ENCODE measurements around the gene SEMA4B.

Gene SEMA4B, protein sequence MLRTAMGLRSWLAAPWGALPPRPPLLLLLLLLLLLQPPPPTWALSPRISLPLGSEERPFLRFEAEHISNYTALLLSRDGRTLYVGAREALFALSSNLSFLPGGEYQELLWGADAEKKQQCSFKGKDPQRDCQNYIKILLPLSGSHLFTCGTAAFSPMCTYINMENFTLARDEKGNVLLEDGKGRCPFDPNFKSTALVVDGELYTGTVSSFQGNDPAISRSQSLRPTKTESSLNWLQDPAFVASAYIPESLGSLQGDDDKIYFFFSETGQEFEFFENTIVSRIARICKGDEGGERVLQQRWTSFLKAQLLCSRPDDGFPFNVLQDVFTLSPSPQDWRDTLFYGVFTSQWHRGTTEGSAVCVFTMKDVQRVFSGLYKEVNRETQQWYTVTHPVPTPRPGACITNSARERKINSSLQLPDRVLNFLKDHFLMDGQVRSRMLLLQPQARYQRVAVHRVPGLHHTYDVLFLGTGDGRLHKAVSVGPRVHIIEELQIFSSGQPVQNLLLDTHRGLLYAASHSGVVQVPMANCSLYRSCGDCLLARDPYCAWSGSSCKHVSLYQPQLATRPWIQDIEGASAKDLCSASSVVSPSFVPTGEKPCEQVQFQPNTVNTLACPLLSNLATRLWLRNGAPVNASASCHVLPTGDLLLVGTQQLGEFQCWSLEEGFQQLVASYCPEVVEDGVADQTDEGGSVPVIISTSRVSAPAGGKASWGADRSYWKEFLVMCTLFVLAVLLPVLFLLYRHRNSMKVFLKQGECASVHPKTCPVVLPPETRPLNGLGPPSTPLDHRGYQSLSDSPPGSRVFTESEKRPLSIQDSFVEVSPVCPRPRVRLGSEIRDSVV

GRCh38 chr15:90201130-90201943 lies at the start of gene SEMA4B:
TSS of gene SEMA4B (plus strand) at chr15:90201330. CDS start at chr15:90201579, 249 bp downstream.
- in situ Hi-C loops (cut with MboI; ENCODE audit: low sequenced_read_pairs) = no loop called here

DNA sequence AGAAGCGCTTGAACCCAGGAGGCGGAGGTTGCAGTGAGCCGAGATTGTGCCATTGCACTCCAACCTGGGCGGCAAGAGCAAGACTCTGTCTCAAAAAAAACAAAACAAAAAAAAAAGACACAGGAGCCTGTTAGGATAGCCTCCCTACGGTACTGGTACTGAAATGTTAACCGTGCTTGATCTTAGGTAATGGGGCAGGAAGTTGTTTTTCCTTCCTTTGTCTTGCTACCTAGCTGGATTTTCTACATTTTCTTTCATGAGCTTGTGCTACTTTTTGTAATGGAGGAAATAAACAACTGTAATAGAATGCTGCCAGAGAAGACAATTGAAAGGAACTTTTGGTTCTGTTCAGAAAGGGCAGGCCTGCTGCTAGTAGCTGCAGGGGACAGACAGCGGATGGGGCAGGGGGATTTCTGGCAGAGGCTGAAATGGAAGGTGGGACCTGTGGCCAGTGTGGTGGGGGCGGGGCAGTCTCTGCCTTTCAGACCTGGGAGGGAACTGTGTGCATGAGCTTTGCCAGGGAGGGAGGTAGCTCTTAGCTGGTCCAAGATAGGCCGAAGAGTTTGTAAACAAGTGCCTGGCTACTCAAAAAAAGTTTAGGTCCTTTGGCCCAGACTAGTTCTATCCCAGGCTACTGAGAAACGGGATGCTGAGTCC lies 49.0 kb upstream of the SEMA4B start:
- in situ Hi-C loops (cut with MboI; ENCODE audit: low sequenced_read_pairs) = no loop called here

GRCh38 chr15:90153658-90154057 lies 47.5 kb upstream of the SEMA4B start:
- in situ Hi-C loops (cut with MboI; ENCODE audit: low sequenced_read_pairs) = no loop called here

DNA sequence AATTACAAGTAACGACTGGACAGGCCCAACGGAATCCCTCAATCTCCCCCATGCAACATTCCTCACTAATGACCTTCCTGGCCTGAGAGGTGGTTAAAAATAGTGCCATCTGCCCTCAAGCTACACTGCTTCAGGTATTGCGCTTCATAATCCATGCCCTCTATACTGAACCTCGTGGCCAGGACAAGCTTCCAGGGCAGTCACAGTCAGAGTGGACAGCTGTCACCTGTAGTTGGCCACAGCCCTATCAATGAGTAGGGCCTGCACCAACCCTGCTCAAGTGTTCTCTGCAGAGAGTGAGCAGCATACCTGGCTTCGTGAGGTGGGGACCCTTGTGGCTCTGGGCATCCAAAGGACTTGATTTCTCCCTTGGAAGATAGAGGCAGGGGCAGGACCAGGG lies 46.9 kb upstream of the SEMA4B start:
- in situ Hi-C loops (cut with MboI; ENCODE audit: low sequenced_read_pairs) = no loop called here

DNA sequence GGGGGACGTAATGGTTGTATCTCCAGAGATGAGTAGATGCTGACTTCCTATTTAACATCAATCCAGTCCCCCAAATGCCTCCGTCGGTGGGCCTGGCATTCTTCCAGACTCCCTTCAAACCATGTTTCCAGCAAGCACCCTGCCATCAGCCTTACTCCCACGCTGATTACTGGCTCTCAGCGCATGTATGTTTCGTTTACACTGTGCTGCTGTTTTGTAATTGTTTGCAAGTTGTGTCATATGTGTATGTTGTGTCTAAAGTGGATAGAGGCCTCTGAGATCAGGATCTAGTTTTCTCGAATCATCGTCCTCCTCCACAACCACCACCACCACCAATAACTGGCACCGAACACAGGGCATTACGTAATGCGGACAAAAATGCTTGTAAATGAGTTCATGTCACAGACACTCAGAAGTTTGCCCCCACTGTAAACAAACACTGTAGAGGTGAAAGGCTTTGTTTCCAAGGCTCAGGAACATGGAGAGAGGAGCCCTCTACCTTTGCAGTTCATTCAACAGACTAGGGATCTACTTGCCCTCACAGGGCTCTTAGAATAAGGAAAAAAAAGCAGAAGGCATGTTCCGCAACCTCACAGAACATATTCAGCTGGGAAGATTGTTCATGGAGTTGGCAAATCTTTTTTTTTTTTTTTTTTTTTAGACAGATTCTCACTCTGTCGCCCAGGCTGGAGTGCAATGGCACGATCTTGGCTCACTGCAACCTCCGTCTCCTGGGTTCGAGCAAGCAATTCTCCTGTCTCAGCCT lies 46.1 kb upstream of the SEMA4B start:
- in situ Hi-C loops (cut with MboI; ENCODE audit: low sequenced_read_pairs) = no loop called here

DNA sequence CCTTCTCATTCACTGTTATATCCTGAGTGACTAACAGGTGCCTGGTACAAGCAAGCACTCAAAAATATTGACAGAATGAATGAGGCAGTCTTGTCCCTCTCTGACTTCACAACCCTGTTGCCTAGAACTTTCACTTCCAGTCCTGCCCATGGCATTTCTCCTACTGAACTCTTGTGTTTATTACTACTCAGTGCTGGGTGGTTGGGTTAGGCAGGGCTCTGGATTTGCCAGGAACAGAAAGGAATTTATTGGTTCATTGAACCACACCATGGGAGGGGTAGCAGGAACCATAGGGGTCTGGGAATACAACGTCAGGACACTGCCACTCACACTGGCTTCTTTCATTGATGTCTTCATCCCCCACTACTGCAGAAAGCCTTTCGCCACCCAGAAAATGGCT lies 41.9 kb upstream of the SEMA4B start:
- in situ Hi-C loops (cut with MboI; ENCODE audit: low sequenced_read_pairs) = no loop called here

DNA sequence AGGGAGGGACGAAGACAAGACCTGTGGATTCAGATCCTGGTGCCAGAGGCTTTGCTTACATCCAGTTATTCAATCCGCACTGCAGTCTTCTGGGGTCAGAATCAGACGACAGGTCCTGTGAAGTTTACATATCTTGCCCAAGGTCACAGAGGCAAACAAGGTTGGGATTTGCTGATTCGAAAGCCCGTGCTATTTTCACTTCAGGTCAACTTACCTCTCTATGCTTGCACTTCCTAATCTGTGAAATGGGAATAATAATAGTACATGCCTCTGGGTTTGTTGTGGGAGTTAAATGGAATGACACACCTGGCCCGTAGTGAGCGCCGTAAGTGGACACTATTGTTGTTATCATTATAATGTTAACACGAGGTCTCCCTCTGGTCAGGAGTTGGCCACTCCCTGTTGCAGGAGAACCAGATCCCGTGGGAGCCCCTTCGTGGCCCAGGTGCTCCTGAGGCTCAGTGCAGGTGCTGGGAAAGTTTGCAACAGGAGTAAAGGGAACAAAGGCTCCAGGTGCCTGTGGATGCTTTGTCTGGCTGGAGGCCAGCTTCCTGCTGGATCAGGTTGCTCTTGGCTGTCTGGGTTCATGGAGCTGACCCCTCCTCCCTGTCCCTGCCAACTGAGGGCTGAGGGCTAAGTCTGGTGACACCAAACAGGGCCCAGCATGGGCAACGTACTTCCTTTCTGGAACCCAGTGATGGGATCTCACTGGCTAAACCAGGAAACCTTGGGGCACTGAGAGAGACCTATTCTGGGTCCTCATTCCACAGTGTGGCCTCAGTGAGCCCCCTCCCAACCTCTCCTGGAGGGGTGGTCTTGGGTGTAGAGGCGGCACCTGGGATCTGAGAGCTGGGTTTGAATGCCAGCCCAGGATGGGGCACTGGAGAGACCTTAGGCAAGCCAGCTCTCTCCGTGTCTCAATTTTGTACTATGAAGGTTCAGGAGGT lies 40.1 kb upstream of the SEMA4B start:
- in situ Hi-C loops (cut with MboI; ENCODE audit: low sequenced_read_pairs) = loop anchor here (10.0 kb wide), 1 partner anchor 64 kb away; no protein-coding TSS in a partner anchor

DNA sequence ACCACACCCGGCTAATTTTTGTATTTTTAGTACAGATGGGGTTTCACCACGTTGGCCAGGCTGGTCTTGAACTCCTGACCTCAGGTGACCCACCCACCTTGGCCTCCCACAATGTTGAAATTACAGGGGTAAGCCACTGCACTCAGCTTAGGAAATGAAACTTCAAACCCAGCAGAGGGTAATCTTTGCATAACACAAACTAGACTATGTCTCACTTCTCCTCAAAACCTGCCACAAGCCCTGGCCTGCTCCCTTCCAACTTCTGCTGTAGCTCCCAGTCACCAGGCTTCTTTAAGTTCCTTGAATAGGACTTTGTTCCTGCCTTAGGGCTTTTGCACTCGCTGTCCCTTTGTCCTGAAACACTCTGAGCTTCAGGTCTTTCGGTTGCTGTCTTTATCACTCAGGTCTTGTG lies 39.2 kb upstream of the SEMA4B start:
- in situ Hi-C loops (cut with MboI; ENCODE audit: low sequenced_read_pairs) = loop anchor here (10.0 kb wide), 1 partner anchor 63 kb away; no protein-coding TSS in a partner anchor

- in situ Hi-C loops (cut with MboI; ENCODE audit: low sequenced_read_pairs) = loop anchor here (10.0 kb wide), 1 partner anchor 62 kb away; no protein-coding TSS in a partner anchor
Observed at GRCh38 chr15:90162956-90163355, 38.2 kb upstream of the SEMA4B start.

- in situ Hi-C loops (cut with MboI; ENCODE audit: low sequenced_read_pairs) = loop anchor here (10.0 kb wide), 1 partner anchor 61 kb away; no protein-coding TSS in a partner anchor
Observed at GRCh38 chr15:90164239-90164638, 36.9 kb upstream of the SEMA4B start.

- in situ Hi-C loops (cut with MboI; ENCODE audit: low sequenced_read_pairs) = loop anchor here (10.0 kb wide), 1 partner anchor 60 kb away; no protein-coding TSS in a partner anchor
Observed at GRCh38 chr15:90165157-90165556, 36.0 kb upstream of the SEMA4B start.

DNA sequence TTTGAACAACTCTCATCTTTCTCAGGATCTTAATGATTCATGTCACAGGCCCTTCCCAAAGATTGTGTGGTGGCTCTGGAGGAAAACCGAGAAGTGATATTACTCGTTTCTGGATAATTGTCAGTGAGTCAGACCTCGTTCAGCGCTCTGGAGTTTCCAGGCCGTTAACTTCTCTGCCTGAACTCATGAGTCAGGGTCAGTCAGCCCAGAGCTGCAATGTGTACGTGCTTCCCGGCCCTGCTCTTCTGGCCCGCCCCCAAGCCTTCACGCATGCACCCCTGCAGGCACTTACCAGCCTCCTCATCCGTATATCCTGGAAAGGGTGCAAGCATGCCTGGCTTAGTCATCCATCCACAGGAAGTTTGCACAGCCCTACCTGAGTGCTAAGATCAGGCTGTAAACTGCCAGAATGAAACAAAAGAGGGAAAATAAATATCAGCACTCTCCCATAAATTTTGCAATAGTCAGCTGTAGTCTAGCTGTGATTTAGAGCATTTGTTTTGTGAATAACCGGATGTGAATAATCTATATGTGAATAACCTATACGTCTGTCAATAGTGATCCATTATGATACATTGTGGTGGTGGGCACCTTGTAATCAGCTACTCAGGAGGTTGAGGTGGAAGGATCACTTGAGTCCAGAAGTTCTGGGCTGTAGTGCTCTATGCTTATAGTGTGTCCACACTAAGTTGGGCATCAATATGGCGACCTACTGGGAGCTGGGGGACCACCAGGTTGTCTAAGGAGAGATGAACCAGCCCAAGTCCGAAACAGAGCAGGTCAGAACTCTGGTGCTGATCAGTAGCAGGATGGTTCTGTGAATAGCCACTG lies 35.3 kb upstream of the SEMA4B start:
- in situ Hi-C loops (cut with MboI; ENCODE audit: low sequenced_read_pairs) = loop anchor here (10.0 kb wide), 1 partner anchor 59 kb away; no protein-coding TSS in a partner anchor

GRCh38 chr15:90167121-90167520 lies 34.0 kb upstream of the SEMA4B start:
- in situ Hi-C loops (cut with MboI; ENCODE audit: low sequenced_read_pairs) = loop anchor here (10.0 kb wide), 1 partner anchor 58 kb away; no protein-coding TSS in a partner anchor

DNA sequence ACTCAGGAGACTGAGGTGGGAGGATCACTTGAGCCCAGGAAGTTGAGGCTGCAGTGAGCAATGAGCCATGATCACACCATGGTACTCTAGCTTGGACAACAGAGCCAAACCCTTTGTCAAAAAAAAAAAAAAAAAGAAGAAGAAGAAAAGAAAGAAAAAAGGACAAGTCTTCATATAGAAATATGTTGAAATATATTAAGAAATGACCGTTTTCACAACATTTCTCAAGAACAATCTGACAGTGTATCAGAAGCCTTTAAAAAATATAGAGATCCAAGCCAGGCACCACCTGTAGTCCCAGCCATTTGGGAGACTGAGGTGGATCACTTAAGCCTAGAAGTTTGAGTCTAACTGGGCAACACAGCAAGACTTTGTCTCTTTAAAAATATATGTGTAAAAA lies 29.5 kb upstream of the SEMA4B start:
- in situ Hi-C loops (cut with MboI; ENCODE audit: low sequenced_read_pairs) = no loop called here

DNA sequence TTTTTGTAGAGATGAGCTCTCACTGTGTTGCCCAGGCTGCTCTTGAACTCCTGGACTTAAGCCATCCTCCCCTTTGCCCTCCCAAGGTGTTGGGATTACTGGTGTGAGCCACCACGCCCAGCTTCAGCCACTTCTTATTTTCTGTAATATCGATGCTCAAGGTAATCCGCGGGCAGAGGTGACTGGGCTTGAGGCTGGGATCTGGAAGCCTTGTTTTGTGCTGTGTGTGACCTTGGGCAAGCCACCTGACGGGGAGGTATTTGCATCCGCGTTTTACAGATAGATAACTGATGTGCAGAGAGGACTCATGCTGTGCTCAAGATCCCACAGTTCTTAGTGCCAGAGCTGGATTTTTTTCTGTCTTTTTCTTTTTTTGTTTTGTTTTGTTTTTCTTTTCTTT lies 27.8 kb upstream of the SEMA4B start:
- in situ Hi-C loops (cut with MboI; ENCODE audit: low sequenced_read_pairs) = no loop called here

DNA sequence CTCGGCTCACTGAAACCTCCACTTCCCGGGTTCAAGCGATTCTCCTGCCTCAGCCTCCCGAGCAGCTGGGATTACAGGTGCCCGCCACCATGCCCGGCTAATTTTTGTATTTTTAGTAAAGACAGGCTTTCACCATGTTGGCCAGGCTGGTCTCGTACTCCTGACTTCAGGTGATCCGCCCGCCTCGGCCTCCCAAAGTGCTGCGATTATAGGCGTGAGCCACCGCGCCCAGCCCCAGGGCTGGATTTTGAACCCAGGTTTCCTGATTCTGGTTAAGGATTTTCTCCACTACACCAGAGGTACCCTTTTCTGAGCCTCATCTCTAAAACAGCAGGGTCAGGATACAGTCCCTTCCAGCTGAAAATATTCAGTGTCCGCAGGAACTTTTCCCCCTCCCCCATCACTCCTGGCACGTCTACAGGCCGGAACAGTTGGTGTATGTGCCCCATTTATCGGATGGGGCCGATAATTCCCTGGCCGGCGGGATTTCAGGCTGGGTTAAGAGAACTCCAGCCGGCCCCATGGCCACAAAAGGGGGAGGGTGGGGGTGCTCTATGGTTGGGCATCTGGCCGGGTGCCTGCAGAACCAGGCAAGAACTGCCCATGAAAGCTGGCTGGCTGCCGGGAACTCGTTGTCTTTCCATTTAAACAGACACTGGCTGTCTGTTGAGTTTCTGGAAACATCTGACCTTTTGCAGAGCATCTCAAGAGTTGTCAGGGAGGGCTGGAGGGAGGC lies 26.8 kb upstream of the SEMA4B start:
- in situ Hi-C loops (cut with MboI; ENCODE audit: low sequenced_read_pairs) = no loop called here

GRCh38 chr15:90177012-90177411 lies 24.1 kb upstream of the SEMA4B start:
- in situ Hi-C loops (cut with MboI; ENCODE audit: low sequenced_read_pairs) = no loop called here
